Sigmoid colon (tissue), 7 donors: ENCODE results near the gene MTSS2. TPM values are rescaled to one million over a fixed set of nuclear protein-coding genes. Genes with fewer than 3 reads are reported as not detected.

Experiments used
- DNase-seq: peaks from one replicate; pipeline ENCODE4 v3.0.0-alpha.2; 2019
- H3K27ac ChIP-seq, 4 donors: fragments of 200-600 bp; sonication (generic); one replicate each; pipeline ENCODE4 v1.5.1; 2016 to 2019; ENCODE audit warnings: mild to moderate bottlenecking in 1 of 4
- H3K27me3 ChIP-seq, 3 donors: fragments of 200-600 bp; sonication (generic); one replicate each; pipeline ENCODE4 v1.5.1; 2019; ENCODE audit warnings: mild to moderate bottlenecking in 1 of 3
- H3K36me3 ChIP-seq, 4 donors: fragments of 200-600 bp; sonication (generic); one replicate each; pipeline ENCODE4 v1.5.1; 2016 to 2019
- H3K4me1 ChIP-seq, 4 donors: fragments of 200-600 bp; sonication (generic); one replicate each; pipeline ENCODE4 v1.5.1; 2017 to 2019
- H3K4me3 ChIP-seq, 4 donors: fragments of 200-600 bp; sonication (generic); one replicate each; pipeline ENCODE4 v1.5.1; 2017 to 2019; ENCODE audit warnings: mild to moderate bottlenecking in 2 of 4, moderate library complexity in 1 of 4
- H3K9me3 ChIP-seq, 4 donors: fragments of 200-600 bp in 3 of 4; sonication (generic) in 3 of 4; one replicate each; pipeline versions ENCODE4 v1.5.1 to v1.6.1; 2013 to 2019
- EP300 ChIP-seq, 4 donors: sonication (generic); formaldehyde crosslinking; IDR thresholded peaks; one replicate each; pipeline ENCODE4 v1.6.1; 2017; ENCODE audit warnings: antibody characterized with exemption in 4 of 4
- POLR2A ChIP-seq, 2 donors: fragments of 450-650 bp; IDR thresholded peaks; one replicate each; pipeline ENCODE4 v1.6.1; 2016; ENCODE audit warnings: antibody characterized with exemption in 2 of 2, mild to moderate bottlenecking in 2 of 2, moderate library complexity in 2 of 2
- POLR2AphosphoS5 ChIP-seq, 4 donors: sonication (generic); formaldehyde crosslinking; IDR thresholded peaks; one replicate each; pipeline ENCODE4 v1.6.1; 2017; ENCODE audit warnings: antibody characterized with exemption in 4 of 4
- WGBS, 2 donors: extraction: QIAGEN DNeasy Blood & Tissue Kit; methylation state at CpG; one replicate each; pipeline ENCODE4 v1.1.7; 2013; 5-methylcytosine and 5-hydroxymethylcytosine counted together
- intact Hi-C: fragments of 100-400 bp; cut with DNase I; formaldehyde crosslinking; loops from one replicate; pipeline ENCODE4 v1.15.1; 2023
- polyA plus RNA-seq, 3 donors: library from polyadenylated mRNA; stranded (reverse); fragments of 200-250 nt; gene quantifications; one replicate each; pipeline ENCODE4 v1.2.3, GENCODE V29; 2013
- total RNA-seq, 4 donors: library from RNA; depleted of rRNA; stranded (reverse); fragments of >200 nt; gene quantifications; one replicate each; pipeline ENCODE4 v1.1.0, GENCODE V29; 2016
- TF ChIP-seq, protein P1 (sequence below), 4 experiments: fragments of 450-650 bp in 3 of 4; fragments of 200-600 bp in 1 of 4; IDR thresholded peaks; one replicate each; pipeline ENCODE4 v1.5.1; 2016 to 2019; ENCODE audit warnings: antibody characterized with exemption in 4 of 4, mild to moderate bottlenecking in 3 of 4, moderate library complexity in 2 of 4
- donor health status: healthy with polysubstance abuse.
- donor health status: Bipolar disorder and iron deficiency.
- donor health status: healthy.

Gene MTSS2, protein sequence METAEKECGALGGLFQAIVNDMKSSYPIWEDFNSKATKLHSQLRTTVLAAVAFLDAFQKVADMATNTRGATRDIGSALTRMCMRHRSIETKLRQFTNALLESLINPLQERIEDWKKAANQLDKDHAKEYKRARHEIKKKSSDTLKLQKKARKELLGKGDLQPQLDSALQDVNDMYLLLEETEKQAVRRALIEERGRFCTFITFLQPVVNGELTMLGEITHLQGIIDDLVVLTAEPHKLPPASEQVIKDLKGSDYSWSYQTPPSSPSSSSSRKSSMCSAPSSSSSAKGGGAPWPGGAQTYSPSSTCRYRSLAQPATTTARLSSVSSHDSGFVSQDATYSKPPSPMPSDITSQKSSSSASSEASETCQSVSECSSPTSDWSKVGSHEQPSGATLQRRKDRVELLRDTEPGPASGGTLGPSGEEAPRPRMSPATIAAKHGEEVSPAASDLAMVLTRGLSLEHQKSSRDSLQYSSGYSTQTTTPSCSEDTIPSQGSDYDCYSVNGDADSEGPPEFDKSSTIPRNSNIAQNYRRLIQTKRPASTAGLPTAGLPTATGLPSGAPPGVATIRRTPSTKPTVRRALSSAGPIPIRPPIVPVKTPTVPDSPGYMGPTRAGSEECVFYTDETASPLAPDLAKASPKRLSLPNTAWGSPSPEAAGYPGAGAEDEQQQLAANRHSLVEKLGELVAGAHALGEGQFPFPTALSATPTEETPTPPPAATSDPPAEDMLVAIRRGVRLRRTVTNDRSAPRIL
- 10 to 100 TPM; 36.4 to 100.0 (median 60.7) TPM for total RNA-seq
- 10 to 100 TPM in 2 of 3 donors, 1 to 10 TPM in 1; 5.4 to 28.2 (median 10.9) TPM for polyA plus RNA-seq

DNA sequence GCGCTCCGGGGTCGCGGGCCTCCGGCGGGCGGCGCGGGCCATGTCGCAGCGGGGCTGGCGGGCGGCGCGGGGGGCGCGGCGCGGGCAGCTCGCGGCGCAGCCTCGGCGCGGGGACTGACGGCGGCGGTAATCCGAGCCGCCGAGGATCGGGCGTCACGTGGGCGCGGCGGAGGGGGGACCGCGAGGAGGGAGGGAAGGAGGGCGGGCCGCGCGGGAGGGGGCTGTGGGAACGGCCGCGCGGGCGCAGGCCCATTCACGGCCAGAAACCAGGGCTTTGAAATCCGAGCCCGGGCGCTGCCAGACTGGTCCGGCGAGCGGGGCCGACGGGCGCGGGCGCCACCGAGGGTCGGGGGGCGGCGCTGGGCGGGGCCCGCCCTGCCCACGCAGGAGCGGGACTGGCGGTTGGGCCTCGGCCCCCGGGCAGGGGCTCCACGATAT lies at the start of gene MTSS2:
MTSS2 (minus strand) TSS at position 116 of the 438 bp plus-strand sequence. CDS start 262 bp downstream, outside the sequence.
- peak; percentile 96 for DNase-seq
- Histone ChIP-seq H3K4me1 (peaks cover 4 to 89% (median 86%) of the 10 kb centered on the region in 4 donors), H3K36me3 (no peaks in the 10 kb centered on the region), H3K27me3 (no peaks in the 10 kb centered on the region), H3K27ac (peak within 1 kb of the TSS; percentile 95 to 99 (median 98)), H3K9me3 (no peaks in the 10 kb centered on the region), H3K4me3 (peak within 1 kb of the TSS; percentile 75 to 93 (median 84))
- WGBS, 2 donors, result 1% methylated on average over 72 of the region's 72 CpGs
- intact Hi-C loops, result no loop called here
- TF ChIP-seq POLR2AphosphoS5 (IDR thresholded peaks at IDR 0.05) (peak; percentile 52 to 84 (median 75)), POLR2A (IDR thresholded peaks at IDR 0.05) (peak in 1 of 2 donors; percentile 11), EP300 (IDR thresholded peaks at IDR 0.05) (no peak)
- TF ChIP-seq, protein P1, sequence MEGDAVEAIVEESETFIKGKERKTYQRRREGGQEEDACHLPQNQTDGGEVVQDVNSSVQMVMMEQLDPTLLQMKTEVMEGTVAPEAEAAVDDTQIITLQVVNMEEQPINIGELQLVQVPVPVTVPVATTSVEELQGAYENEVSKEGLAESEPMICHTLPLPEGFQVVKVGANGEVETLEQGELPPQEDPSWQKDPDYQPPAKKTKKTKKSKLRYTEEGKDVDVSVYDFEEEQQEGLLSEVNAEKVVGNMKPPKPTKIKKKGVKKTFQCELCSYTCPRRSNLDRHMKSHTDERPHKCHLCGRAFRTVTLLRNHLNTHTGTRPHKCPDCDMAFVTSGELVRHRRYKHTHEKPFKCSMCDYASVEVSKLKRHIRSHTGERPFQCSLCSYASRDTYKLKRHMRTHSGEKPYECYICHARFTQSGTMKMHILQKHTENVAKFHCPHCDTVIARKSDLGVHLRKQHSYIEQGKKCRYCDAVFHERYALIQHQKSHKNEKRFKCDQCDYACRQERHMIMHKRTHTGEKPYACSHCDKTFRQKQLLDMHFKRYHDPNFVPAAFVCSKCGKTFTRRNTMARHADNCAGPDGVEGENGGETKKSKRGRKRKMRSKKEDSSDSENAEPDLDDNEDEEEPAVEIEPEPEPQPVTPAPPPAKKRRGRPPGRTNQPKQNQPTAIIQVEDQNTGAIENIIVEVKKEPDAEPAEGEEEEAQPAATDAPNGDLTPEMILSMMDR (IDR thresholded peaks at IDR 0.05), result no peak

DNA sequence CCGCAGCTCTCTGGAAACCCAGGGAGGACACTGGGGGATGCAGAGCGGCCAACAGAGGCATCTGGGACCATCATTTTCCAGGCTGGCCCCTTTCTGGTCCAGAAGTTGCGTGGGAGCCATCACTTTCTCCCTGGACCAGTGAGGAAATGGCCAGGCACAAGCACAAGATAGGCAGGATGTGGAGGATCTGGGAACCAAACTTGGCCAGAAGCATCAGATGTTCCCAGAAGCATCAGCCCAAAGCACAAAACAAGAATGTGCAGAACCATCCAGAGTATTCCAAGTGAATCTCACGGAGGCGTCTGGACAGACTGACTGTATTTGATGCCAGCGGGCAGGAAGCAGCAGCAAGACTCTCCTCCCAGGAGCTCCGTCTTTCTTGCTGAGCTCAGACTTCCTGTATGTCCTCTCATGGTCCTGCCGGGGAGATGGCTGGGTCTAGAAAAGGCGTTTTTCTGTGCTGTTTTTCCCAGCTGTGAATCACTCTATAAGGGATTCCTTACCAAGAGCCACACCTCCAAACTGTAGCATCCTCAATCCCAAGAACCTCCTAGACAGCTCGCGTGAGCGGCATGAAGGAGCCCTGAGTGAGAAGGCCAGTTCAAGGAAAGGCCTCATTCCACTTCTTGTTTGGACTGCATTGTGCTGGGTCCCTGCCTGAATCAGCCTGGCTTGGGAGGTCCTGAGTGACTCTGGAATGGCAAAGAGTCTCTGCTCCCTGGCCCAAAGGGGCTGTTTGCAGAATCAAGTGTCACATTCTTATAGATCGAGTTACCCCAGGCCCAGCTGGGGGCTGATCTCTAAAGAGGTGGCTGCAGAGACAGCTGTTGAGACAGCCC lies 49.5 kb upstream of the MTSS2 start:
- peak; percentile 89 for DNase-seq

DNA sequence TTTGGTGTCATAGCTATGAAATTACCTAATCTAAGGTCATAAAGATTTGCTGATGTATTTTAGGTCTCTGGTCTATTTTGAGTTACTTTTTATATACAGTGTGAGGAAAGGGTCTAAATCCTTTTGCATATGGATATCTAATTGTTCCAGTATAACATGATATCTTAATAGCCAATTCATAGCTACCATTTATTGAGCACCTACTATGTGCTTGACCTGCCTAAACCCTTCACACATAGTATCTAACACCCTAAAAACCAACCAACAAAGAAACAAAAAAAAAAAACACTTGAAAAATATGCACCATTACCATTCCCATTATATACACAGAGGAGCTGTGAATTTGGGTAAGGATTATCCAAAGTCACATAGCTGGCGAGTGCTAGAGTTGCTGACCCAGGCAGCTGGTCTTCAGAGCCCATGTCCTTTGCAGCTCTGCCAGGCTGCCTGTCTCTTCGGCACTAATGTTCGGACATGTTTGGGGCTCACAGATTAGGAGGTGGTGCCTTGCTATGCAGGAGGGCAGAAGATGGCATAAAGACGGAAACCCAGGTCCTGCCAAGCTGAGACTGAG lies 48.8 kb upstream of the MTSS2 start:
- intact Hi-C loops, result loop anchor here (5.0 kb wide), 1 partner anchor 32 kb away; no protein-coding TSS in a partner anchor

More for the DNA sequence above, 49.5 kb upstream of the MTSS2 start:
- no peaks in the 10 kb centered on the region for H3K9me3 ChIP-seq
- H3K27ac ChIP-seq, result peak overlapping the region; percentile 84 to 98 (median 91)
- intact Hi-C loops, result loop anchor here (5.0 kb wide), 1 partner anchor 33 kb away; no protein-coding TSS in a partner anchor
- 85 to 89% methylated on average over 13 of the region's 13 CpGs for WGBS, 2 donors
- no peaks in the 10 kb centered on the region for H3K27me3 ChIP-seq
- no peak overlapping the region for H3K4me3 ChIP-seq
- H3K36me3 ChIP-seq, result peaks cover 0 to 8% (median 4%) of the 10 kb centered on the region in 4 donors
- H3K4me1 ChIP-seq, result peaks cover 0 to 56% (median 48%) of the 10 kb centered on the region in 4 donors
- TF ChIP-seq POLR2A (IDR thresholded peaks at IDR 0.05) (no peak), EP300 (IDR thresholded peaks at IDR 0.05) (no peak), POLR2AphosphoS5 (IDR thresholded peaks at IDR 0.05) (peak in 3 of 4 donors; percentile 55 to 65 (median 60))

DNA sequence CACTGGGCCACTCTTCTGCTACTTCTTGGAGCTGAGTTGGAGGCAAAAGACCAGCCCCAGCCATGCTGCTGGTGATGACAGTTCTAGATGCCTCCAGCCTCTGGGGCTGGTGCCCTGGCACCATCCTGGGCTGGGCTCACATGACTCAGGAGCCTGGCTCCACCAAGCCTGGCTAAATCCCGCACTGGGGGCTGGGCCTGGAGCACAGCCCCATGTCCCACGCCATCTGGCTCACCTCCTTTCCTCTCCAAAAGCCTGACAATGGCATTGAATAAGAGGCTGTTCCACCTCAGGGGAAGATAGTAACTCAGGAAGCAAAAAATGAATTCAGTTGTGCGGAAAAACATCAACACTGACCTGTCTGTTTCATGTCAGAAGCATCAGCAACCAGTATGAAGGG lies 45.1 kb upstream of the MTSS2 start:
- peaks cover 0 to 8% (median 4%) of the 10 kb centered on the region in 4 donors for H3K36me3 ChIP-seq
- no peak overlapping the region for H3K27ac ChIP-seq
- no peaks in the 10 kb centered on the region for H3K9me3 ChIP-seq
- no peak for DNase-seq
- intact Hi-C loops, result no loop called here
- no peak for TF ChIP-seq EP300 (IDR thresholded peaks at IDR 0.05)
- TF ChIP-seq, protein P1 (IDR thresholded peaks at IDR 0.05), result no peak
- TF ChIP-seq POLR2AphosphoS5 (IDR thresholded peaks at IDR 0.05), result no peak
- no peak for TF ChIP-seq POLR2A (IDR thresholded peaks at IDR 0.05)
- WGBS, 2 donors, result 95 to 98% methylated on average over 3 of the region's 3 CpGs
- H3K4me3 ChIP-seq, result no peak overlapping the region
- H3K4me1 ChIP-seq, result peaks cover 0 to 50% (median 36%) of the 10 kb centered on the region in 4 donors
- H3K27me3 ChIP-seq, result no peaks in the 10 kb centered on the region

More for the DNA sequence above, 48.8 kb upstream of the MTSS2 start:
- Histone ChIP-seq H3K36me3 (peaks cover 0 to 8% (median 4%) of the 10 kb centered on the region in 4 donors), H3K27ac (peak overlapping the region; percentile 84 to 98 (median 91)), H3K27me3 (no peaks in the 10 kb centered on the region), H3K4me1 (peaks cover 0 to 56% (median 48%) of the 10 kb centered on the region in 4 donors), H3K9me3 (no peaks in the 10 kb centered on the region), H3K4me3 (no peak overlapping the region)
- WGBS, 2 donors, result 92 to 98% methylated on average over 4 of the region's 4 CpGs
- no peak for DNase-seq
- TF ChIP-seq, protein P1 (IDR thresholded peaks at IDR 0.05), result no peak
- no peak for TF ChIP-seq POLR2A (IDR thresholded peaks at IDR 0.05)
- TF ChIP-seq EP300 (IDR thresholded peaks at IDR 0.05), result no peak
- TF ChIP-seq POLR2AphosphoS5 (IDR thresholded peaks at IDR 0.05), result no peak
